HepG2 (cell line): ENCODE measurements around the gene ZBTB17. TPM values are rescaled to one million over a fixed set of nuclear protein-coding genes. Genes with fewer than 3 reads are reported as not detected.

Experiments used
- ATAC-seq: fragments of 200-7000 bp; cut with Tn5 transposase; 3 replicates; pipeline ENCODE4 v1.9.1; 2020; ENCODE audit warnings: mild to moderate bottlenecking, moderate library complexity
- BruUV-seq: library from RNA; stranded (reverse); fragments of 400-500 nt; replicated peaks from 2 replicates; lab custom pipeline; 2021; lab: Mats Ljungman, UMichigan
- CTCF ChIA-PET: fragments of 300-600 bp; formaldehyde crosslinking; extraction: SDS; loops from one replicate; lab custom pipeline; 2021; ENCODE audit warnings: low total read pairs, inconsistent platforms, low intra/inter-chr PET ratio; lab: Yijun Ruan, JAX
- POLR2A ChIA-PET: fragments of 350-600 bp; sonication (Branson Sonifier 250); formaldehyde crosslinking; loops from one replicate; lab custom pipeline; 2020; ENCODE audit warnings: antibody characterized with exemption, inconsistent platforms; lab: Yijun Ruan, JAX
- DNase-seq: peaks from one replicate; pipeline ENCODE4 v3.0.0-alpha.2; 2015; ENCODE audit warnings: low spot score
- FAIRE-seq: peaks from 3 replicates; lab custom pipeline; 2011; peaks lifted over from hg19 to GRCh38; lab: Jason Lieb, UNC
- H2AFZ ChIP-seq: one replicate; pipeline ENCODE4 v1.6.1; 2011; ENCODE audit warnings: low read length, inconsistent platforms
- H3K27ac ChIP-seq: fragments of 300-600 bp; 3 replicates; pipeline ENCODE4 v1.8.0; 2011; ENCODE audit warnings: mixed run types, mild to moderate bottlenecking, mixed read lengths, low read length, inconsistent platforms; ENCODE audit not compliant: insufficient read depth; ENCODE audit errors: extremely low read length
- H3K27me3 ChIP-seq, 2 experiments: fragments of 200-600 bp in 1 of 2; 2 replicates in 1 of 2; 3 replicates in 1 of 2; pipeline versions ENCODE4 v1.6.0 to v1.8.0; 2011; ENCODE audit warnings: low read length in 2 of 2, mild to moderate bottlenecking in 2 of 2, moderate library complexity in 2 of 2, inconsistent platforms in 1 of 2; ENCODE audit not compliant: insufficient read depth in 2 of 2, control insufficient read depth in 1 of 2
- H3K36me3 ChIP-seq, 2 experiments: fragments of 200-600 bp in 1 of 2; replicated peaks in 1 of 2; 2 replicates in 1 of 2; 3 replicates in 1 of 2; pipeline versions ENCODE4 v1.5.1 to v1.8.0; 2011; ENCODE audit warnings: low read length in 2 of 2, inconsistent platforms in 1 of 2; ENCODE audit not compliant: insufficient read depth in 2 of 2, control insufficient read depth in 1 of 2
- H3K4me1 ChIP-seq: 2 replicates; pipeline ENCODE4 v1.5.1; 2012; ENCODE audit warnings: low read length, inconsistent platforms; ENCODE audit not compliant: insufficient read depth
- H3K4me2 ChIP-seq: 2 replicates; pipeline ENCODE4 v1.6.0; 2011; ENCODE audit warnings: low read depth, low read length, inconsistent platforms
- H3K4me3 ChIP-seq, 3 experiments: fragments of 200-600 bp in 1 of 3; sonication (generic), shearing (Covaris generic) in 1 of 3; replicated peaks in 1 of 3; 2 replicates each; pipeline ENCODE4 v1.5.1; 2011 to 2016; ENCODE audit warnings: low read length in 3 of 3, inconsistent platforms in 2 of 3, low read depth in 2 of 3, mild to moderate bottlenecking in 2 of 3, control low read depth in 1 of 3, mixed read lengths in 1 of 3; ENCODE audit not compliant: insufficient read depth in 1 of 3
- H3K79me2 ChIP-seq: one replicate; pipeline ENCODE4 v1.6.1; 2011; ENCODE audit warnings: low read length, inconsistent platforms; ENCODE audit not compliant: insufficient read depth
- H3K9ac ChIP-seq: 2 replicates; pipeline ENCODE4 v1.6.0; 2011; ENCODE audit warnings: mild to moderate bottlenecking, low read depth, low read length, inconsistent platforms; ENCODE audit not compliant: insufficient read depth
- H3K9me3 ChIP-seq: 2 replicates; pipeline ENCODE4 v1.5.1; 2012; ENCODE audit warnings: mild to moderate bottlenecking, low read length
- H4K20me1 ChIP-seq: 2 replicates; pipeline ENCODE4 v1.6.0; 2011; ENCODE audit warnings: inconsistent platforms, mild to moderate bottlenecking, low read length, moderate library complexity; ENCODE audit not compliant: insufficient read depth
- CEBPB ChIP-seq: IDR thresholded peaks from 2 replicates; pipeline ENCODE4 v1.6.1; 2011; ENCODE audit warnings: low read depth, low read length, improper control_type of control experiment, borderline replicate concordance
- HDAC6 ChIP-seq: fragments of 200-600 bp; sonication (generic); IDR thresholded peaks from 2 replicates; pipeline ENCODE4 v1.7.0; 2017; ENCODE audit warnings: mild to moderate bottlenecking, antibody characterized with exemption, low read length, low read depth
- NRL ChIP-seq: sonication (generic); formaldehyde crosslinking; IDR thresholded peaks from 2 replicates; pipeline ENCODE4 v1.5.0; 2020; ENCODE audit warnings: missing genetic modification reagents, mild to moderate bottlenecking, moderate library complexity, borderline replicate concordance
- SAP130 ChIP-seq: IDR thresholded peaks from 2 replicates; pipeline ENCODE4 v1.6.1; 2016; ENCODE audit warnings: low read depth
- ZFP36 ChIP-seq: fragments of 150-350 bp; IDR thresholded peaks from 2 replicates; pipeline ENCODE4 v1.6.1; 2018; ENCODE audit warnings: borderline replicate concordance, low read length, low read depth; ENCODE audit not compliant: partially characterized antibody
- ZFX ChIP-seq: sonication (generic); formaldehyde crosslinking; IDR thresholded peaks from 2 replicates; pipeline ENCODE4 v1.4.0; 2020; ENCODE audit warnings: mild to moderate bottlenecking, low read depth, missing genetic modification reagents, moderate library complexity
- ZNF768 ChIP-seq: sonication (generic); formaldehyde crosslinking; IDR thresholded peaks from 2 replicates; pipeline ENCODE4 v1.4.0; 2020; ENCODE audit warnings: missing genetic modification reagents
- ZSCAN25 ChIP-seq: sonication (generic); formaldehyde crosslinking; IDR thresholded peaks from 2 replicates; pipeline ENCODE4 v1.8.0; 2022; ENCODE audit warnings: mild to moderate bottlenecking, missing genetic modification reagents
- WGBS: methylation state at CpG from one replicate; pipeline ENCODE4 v1.1.6; 2017; ENCODE audit warnings: low lambda C conversion rate; 5-methylcytosine and 5-hydroxymethylcytosine counted together
- in situ Hi-C: cut with HindIII; loops from 2 replicates; pipeline ENCODE4 v1.10.0; 2017; ENCODE audit warnings: low pct_unique_long_range_greater_than_20kb; ENCODE audit not compliant: extremely low pct_ligation_motif_present
- intact Hi-C: fragments of 100-400 bp; cut with micrococcal nuclease; formaldehyde crosslinking; loops from one replicate; pipeline ENCODE4 v1.10.0; 2022; ENCODE audit not compliant: unreplicated experiment
- polyA plus RNA-seq, 8 experiments: library from polyadenylated mRNA; depleted of rRNA in 3 of 8; stranded (reverse) in 7 of 8; unstranded in 1 of 8; fragments of >200 nt; fragmentation: Illumina TruSeq in 4 of 8; extraction: Trizol in 4 of 8; gene quantifications; 2 replicates each; pipeline versions ENCODE4 v1.2.1 to v1.2.3, GENCODE V29; 2011 to 2016; ENCODE audit warnings: low read depth in 4 of 8, missing spikeins in 1 of 8, mixed read lengths in 1 of 8; ENCODE audit not compliant: insufficient read depth in 1 of 8
- total RNA-seq, 5 experiments: library from RNA; depleted of rRNA; stranded (reverse); fragments of >200 nt; fragmentation: Illumina TruSeq; extraction: Trizol; gene quantifications; 2 replicates each; pipeline ENCODE4 v1.2.3, GENCODE V29; 2016; ENCODE audit warnings: low read depth in 1 of 5

The ZBTB17 gene
- total and polyA plus RNA-seq, 2 of the 13 experiments (the other 11 are each of a cell fraction or from before 2014, with no cell fraction given) = 16.7 to 17.0 TPM

- ATAC-seq (no peak), DNase-seq (no peak), FAIRE-seq (no peak)
- WGBS = 36% methylated on average over 9 of the region's 23 CpGs
- Histone ChIP-seq H3K4me3 (peak overlapping the region in 1 of 3 experiments; percentile 35; a peak in 1 of 6 replicates), H3K4me2 (peak overlapping the region; percentile 73; the same call in 1 of the 2 replicates), H3K27me3 (peaks cover 12 to 91% of the 10 kb centered on the region in 2 experiments; a peak in 4 of 5 replicates), H4K20me1 (no peaks in the 10 kb centered on the region), H3K9ac (no peak overlapping the region), H3K36me3 (no peaks in the 10 kb centered on the region), H3K4me1 (peaks cover 65% of the 10 kb centered on the region), H3K9me3 (no peaks in the 10 kb centered on the region), H3K27ac (no peak overlapping the region), H3K79me2 (no peaks in the 10 kb centered on the region), H2AFZ (no peak overlapping the region)
- ChIA-PET CTCF (no interaction called here), POLR2A (no interaction called here)
- in situ Hi-C loops = no loop called here
- intact Hi-C loops = no loop called here
- no TSS peak for BruUV-seq
- TF ChIP-seq ZFP36 (peak; percentile 74), SAP130 (0 out of 2 replicates have a peak, but pooled peaks have one; percentile 5), ZFX (no peak), NRL (CRISPR knock-in tag) (0 out of 2 replicates have a peak, but pooled peaks have one; percentile 53), CEBPB (peak; percentile 45; the same call in 1 of the 2 replicates), ZSCAN25 (CRISPR knock-in tag) (no peak), ZNF768 (CRISPR knock-in tag) (peak; percentile 47; the same call in 1 of the 2 replicates), HDAC6 (no peak)
Observed at GRCh38 chr1:16018749-16019643, 43.1 kb upstream of the ZBTB17 start.
